Stimulated activated CD8-positive, alpha-beta memory T cell treated with anti-CD3 and anti-CD28 coated beads, Interleukin-12 subunit alpha, Interleukin-12 subunit beta, amount 100 ng/mL, for 1 hour (primary cell): ENCODE results near the gene SRSF3.
A peak's percentile ranks its signal among the peaks of the same experiment; 100 is the strongest.

Experiments used
- DNase-seq: peaks from one replicate; pipeline ENCODE4 v3.0.0-alpha.2; 2020; ENCODE audit warnings: low read depth

SRSF3 gene

GRCh38 chr6:36623547-36624459, 29.6 kb downstream of the SRSF3 start:
- peak; percentile 65 for DNase-seq

DNA sequence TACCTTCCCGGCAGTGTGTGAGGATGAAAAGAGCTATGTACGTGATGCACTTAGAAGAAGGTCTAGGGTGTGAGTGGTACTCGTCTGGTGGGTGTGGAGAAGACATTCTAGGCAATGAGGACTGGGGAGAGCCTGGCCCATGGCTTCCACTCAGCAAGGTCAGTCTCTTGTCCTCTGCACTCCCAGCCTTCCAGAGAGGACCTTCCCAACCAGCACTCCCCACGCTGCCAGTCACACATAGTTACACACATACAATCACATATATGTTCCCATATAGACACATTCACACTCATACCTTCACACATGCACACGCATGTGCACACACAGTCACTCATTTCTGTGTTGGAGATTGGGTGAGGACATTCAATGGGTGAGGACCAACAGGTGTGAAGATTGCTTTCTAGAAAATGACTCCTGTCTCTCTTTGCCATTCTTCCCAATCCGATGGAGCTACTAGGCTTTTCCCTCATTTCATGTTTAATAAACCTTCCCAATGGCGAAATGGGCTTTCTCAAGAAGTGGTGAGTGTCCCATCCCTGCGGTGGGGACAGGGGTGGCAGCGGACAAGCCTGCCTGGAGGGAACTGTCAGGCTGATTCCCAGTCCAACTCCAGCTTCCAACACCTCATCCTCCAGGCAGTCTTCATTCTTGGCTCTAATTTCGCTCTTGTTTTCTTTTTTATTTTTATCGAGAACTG, 30.4 kb downstream of the SRSF3 start:
- DNase-seq: no peak

DNA sequence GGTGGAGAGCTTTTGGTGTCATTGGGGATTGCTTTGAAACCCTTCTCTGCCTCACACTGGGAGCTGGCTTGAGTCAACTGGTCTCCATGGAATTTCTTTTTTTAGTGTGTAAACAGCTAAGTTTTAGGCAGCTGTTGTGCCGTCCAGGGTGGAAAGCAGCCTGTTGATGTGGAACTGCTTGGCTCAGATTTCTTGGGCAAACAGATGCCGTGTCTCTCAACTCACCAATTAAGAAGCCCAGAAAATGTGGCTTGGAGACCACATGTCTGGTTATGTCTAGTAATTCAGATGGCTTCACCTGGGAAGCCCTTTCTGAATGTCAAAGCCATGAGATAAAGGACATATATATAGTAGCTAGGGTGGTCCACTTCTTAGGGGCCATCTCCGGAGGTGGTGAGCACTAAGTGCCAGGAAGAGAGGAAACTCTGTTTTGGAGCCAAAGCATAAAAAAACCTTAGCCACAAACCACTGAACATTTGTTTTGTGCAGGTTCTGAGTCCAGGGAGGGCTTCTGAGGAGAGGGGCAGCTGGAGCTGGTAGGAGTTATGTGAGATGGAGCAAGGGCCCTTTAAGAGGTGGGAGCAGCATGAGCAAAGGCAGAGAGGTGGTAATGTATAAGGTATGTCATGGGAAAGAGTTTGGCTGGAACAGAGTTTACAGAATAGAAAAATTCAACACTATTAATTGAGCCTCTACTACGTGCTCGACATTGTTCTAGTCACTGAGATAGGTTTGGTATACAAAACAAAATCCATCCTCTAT, 31.2 kb downstream of the SRSF3 start:
- DNase-seq: no peak

- DNase-seq: no peak
Measured at GRCh38 chr6:36626636-36627035, 32.5 kb downstream of the SRSF3 start.

DNA sequence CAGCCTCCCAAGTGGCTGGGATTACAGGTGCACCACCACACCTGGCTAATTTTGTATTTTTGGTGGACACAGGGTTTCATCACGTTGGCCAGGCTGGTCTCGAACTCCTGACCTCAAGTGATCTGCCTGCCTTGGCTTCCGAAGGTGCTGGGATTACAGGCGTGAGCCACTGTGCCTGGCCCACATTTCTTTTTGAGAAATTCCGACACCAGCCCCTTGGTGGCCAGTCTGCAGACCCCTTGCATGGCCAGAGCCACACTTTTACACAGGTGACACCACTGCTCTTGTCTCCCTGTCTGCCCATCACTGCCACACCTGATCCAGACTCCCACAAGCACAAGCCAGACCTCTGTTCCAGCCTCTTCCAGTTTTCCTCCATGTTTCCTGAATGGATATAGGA, 33.0 kb downstream of the SRSF3 start:
- DNase-seq: no peak

DNA sequence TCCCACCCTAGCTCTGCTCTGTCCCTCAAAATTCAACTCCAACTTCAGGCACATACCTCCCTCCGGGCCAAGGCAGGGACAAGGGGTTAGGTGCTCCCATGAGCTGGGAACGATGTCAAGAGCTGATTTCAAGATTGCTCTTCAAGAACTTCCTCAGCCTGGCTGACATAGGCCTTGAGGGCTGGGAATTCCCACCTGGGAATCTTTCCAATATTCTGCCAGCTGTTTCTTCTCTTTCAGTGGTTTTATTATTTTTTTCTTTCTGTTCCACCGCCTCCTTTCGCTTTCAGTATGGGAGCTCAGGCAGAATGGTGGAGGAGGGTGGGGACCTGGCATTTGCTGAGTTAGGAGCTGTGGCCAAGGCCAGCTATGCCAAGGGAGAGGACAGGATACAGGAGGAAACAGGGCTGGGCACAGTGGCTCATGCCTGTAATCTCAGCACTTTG, 33.7 kb downstream of the SRSF3 start:
- no peak for DNase-seq

- DNase-seq: no peak
Measured at GRCh38 chr6:36629784-36630183, 35.6 kb downstream of the SRSF3 start.

DNA sequence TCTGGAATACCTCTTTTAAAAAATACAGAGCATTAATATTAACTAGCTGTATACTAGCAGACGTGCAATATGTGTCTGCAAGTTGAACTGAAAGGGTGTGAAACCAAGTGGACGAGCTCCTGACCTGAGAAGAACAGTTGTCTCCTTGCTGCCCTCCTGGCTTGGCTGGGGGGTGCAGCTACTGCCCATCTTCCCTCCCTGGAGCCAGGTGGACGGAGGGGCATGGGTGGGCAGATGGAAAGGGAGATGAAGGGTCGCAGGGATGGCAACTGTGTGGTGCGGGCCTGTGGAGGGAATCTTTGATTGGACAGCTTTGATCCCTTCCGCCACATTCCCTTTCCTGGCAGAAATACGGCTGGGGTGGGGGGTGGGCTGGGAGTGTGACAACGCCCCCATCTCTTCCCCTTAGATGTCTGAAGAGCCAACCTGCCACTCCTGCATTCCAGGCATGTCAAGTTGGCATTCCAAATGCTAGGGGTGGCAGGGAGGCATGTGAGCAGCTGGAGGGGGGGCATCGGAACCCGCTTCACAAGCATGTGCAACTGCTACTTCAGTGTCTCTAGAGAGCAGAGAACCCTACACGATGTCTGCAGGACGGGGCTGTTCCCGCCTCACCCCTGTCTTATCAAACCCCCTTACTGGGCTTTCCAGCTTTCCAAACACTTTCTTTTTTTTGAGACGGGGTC, 37.3 kb downstream of the SRSF3 start:
- no peak for DNase-seq

- no peak for DNase-seq
Measured at GRCh38 chr6:36633370-36633769, 39.2 kb downstream of the SRSF3 start.

DNA sequence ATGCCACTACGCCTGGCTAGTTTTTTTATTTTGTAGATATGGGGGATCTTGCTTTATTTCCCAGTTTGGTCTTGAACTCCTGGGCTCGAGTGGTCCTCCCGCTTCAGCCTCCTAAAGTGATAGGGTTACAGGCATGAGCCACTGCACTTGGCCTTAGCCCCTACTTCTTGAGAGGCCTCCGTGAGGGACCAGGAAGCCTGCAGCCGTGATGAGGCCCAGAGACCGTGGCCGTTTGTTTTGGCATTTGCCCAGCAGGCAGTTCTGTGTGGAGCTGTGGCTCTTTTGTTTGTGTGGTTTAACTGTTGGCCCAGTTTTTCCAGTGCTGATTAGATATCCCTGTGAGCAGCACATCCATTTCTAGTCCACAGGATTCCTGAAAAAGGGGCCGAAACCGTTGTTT, 39.8 kb downstream of the SRSF3 start:
- no peak for DNase-seq

- no peak for DNase-seq
Measured at GRCh38 chr6:36634317-36635108, 40.4 kb downstream of the SRSF3 start.

DNA sequence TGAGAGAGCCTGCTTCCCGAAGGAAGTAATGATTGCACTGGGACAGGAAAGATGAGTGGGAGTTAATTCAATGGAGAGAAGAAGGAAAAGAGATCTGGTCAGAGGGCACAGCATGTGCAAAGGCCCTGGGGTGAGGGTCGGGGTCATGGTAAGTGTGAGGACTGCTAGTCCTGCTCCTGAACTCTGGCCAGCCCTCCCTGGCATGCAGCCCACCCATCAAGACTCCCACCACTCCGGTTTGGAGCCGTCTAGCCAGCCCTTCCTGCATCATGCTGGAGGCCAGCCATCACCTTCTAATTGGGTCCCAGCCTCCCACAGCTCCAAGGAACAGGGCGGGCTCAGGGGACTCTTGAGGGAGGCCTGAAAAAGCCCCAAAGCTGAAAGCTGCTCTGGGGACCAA, 42.1 kb downstream of the SRSF3 start:
- DNase-seq: no peak

GRCh38 chr6:36636687-36637418, 42.7 kb downstream of the SRSF3 start:
- no peak for DNase-seq

GRCh38 chr6:36638579-36638978, 44.4 kb downstream of the SRSF3 start:
- DNase-seq: no peak

- DNase-seq: no peak
Measured at GRCh38 chr6:36639171-36639808, 45.1 kb downstream of the SRSF3 start.

GRCh38 chr6:36641543-36641942, 47.4 kb downstream of the SRSF3 start:
- no peak for DNase-seq

- no peak for DNase-seq
Measured at GRCh38 chr6:36642913-36643817, 49.0 kb downstream of the SRSF3 start.

GRCh38 chr6:36643977-36644376, 49.8 kb downstream of the SRSF3 start:
- no peak for DNase-seq

DNA sequence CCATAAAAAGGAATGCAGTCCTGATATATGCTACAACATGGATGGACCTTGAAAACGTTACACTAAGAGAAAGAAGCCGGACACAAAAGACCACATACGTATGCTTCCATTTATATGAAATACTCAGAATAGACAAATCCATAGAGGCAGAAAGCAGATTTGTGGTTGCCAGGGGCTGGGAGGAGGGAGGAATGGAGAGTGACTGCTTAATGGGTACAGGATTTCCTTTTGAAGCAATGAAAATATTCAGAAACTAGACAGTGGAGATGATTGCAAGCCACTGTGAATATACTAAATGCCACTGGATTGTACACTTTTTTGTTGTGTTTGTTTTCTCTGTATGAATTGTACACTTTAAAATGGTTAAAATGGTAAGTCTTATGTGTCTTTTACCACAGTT, 54.9 kb downstream of the SRSF3 start:
- no peak for DNase-seq
